HG02852 (cell line): ENCODE data around the gene OCIAD2.
"Not testable (repeated sequence)": the region's sequence is repeated elsewhere in the genome, so short reads cannot be mapped to it uniquely, and the experiment has no call there.

Experiments
- ATAC-seq: cut with Tn5 transposase; IDR thresholded peaks from one replicate; pipeline ENCODE4 v1.9.1; 2021; ENCODE audit warnings: mild to moderate bottlenecking, moderate library complexity; ENCODE audit not compliant: unreplicated experiment

OCIAD2 gene

DNA sequence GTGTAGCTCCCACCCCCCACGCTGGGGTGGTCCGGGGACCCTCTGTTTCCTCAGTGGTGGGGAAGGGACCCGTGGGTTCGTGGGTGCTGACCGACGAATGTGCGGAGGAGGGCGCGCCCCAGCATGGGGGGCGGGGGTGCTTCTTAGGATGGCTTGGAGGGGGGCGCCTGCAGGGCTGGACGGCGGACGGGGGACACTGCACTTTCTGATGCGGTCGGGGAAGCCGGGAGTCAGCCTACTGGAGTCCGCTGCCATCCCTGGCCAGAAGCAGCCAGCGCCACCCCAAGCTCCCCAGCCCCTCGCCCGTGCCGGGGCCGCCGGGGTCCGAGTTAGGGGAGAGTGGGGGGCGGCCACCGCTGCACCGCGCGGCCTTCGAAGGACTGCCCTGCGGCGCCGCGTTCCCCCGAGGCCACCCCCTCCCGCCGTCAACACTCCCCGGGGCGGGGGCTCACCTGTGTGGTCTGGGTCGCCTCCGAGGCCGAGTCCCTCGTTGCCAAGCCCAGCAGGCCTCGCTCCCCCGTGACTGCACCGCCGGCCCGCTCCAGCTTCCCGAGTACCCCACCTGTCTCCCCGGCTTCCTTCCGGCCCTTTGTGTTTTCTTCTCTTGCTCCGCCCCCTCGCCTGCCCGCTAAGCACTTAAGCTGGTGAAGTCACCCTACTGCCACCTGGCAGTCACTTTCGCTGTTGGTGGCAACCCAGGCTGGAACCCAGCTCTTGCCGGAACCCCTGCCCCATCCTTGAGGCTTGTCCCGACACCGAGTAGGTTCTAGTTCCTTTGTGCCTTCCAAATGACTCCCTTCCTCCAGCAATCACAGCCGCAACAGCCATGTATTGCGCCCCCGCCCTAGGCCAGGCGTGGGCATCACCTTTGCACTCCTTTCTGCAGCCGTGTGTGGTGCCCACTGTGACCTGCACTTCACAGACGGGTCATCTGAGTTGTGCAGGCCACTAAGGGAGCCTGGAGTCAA, at the start of gene OCIAD2:
Gene OCIAD2 (minus strand): TSS at position 569 of the 968 bp plus-strand sequence. CDS start 2,225 bp downstream, outside the sequence.
- peak; percentile 95 for ATAC-seq

GRCh38 chr4:48954314-48954713, 47.7 kb upstream of the OCIAD2 start:
- no peak for ATAC-seq

DNA sequence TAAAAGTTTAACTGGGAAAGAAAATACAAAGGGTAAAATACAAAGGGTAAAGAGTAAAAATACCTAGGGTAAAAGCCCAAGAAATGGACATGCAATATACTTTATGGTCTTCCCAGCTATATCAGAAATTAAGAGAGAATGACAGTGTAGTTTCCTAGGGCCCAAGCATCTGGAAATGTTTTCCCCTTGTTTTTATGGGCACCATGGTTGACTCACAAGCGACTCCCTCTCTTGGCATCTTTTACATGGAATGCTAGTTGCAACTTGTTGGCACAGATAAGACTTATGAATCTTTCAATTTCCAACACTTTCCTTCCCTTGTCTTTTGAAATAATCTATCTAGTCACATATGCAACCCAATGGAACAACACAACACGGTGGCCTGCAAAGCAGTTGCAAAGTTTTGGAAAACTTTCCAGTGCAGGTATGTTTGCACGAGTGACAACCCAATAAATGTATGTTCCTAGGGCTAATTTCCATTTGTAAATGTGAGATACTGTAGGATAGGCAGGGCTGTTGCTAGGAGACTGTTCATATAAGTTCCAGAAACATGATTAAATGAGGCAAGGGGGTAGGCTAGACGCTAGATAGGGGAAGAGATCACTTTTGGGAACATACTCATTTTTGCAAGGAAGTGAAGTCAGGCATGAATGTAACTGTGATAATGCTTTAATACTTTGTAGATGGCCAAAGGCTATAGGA, 43.1 kb upstream of the OCIAD2 start:
- no peak for ATAC-seq

DNA sequence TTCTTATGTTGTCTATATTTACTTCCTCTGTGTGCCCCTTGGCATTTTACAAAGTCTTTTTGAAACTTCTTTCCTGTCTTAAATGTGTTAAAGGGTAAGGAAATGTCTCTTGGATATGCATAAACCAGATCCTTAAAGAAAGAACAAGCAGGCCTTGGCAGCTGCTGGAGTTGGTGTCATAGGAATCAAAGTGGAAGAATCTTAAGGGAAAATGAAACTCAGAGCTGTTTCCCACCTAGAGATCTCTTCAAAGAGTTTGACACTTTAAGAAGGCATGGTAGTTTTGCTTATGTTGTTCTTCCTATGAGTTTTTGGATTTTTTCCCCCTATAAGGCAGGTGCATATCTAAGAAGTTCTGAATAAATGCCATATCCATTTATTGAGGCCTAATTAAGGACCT, 42.5 kb upstream of the OCIAD2 start:
- ATAC-seq = no peak

DNA sequence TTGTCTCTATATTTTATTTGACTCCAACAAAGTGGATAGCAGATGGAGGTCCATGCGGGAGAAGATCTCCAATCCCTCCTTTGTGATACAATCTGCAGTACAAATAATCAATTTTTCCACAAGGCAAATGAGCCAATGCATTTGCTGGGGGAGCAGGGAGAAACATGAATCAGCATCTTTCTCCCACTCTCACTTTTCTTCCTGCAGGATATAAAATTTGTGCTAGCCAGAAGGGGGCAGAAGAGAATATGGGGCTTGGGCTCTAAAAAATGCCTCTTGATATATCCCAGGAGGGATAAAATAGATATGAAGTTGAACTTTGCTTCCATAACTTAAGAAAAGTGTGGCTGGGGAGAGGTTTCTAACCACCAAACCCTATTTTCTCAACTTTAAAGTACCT, 41.2 kb upstream of the OCIAD2 start:
- no peak for ATAC-seq

DNA sequence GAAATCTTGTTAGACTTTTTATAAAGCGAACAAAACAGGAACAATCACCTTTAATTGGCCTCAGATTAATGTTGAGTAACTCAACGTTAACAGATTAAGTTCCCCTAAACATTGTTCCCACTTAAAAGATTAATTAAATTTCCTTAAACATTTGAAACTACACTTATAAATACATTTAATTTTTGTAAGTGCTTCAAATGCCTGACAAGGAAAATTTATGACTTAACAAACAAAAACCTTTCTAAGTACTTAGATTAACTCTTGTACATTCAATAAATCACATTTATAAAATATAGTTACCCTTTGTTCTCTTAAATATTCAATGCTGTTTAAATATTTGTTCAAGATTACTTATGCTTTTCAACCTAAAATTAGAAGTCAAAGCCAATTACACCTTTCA, 39.4 kb upstream of the OCIAD2 start:
- no peak for ATAC-seq

DNA sequence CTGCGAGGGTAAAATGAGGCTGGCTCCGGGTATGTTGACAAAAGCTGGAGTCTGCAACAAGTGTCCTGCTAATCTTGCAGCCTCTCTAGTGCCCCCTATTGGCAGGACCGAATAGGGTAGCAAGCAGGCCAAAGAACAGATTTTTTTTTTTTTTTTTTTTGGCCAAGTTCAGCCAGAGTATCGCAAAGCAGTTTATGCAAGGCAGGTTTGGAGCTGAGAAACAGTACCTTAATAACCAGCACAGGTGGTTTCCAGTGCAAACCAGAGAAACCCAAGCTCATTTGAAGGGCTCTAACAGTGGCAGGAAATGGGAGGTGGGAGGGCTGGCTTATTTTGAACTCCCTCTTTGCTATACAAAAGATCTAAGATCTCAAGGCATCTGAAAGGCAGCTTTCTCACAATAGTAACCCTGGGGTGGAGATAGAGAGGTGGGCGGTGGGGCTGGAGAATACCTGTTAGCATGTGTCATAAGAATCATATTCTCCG, 38.2 kb upstream of the OCIAD2 start:
- no peak for ATAC-seq

DNA sequence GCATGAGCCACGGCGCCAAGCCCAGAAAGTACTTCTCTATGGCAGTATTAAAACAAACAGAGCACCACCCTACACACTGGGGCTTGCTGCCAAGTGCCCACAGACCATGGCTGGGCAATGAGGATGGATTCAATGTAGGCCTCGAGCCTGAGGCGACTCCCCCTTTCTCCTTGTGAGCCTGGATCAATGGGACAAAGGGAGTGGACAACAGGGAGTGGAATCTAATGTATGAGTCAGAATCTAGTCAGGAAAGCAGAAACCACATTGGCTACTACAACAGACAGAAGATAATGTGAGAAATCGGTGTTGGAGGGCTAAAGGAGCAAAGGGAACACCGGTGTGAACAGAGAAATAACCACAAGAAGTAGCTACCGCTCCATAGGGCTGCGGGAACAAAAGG, 37.7 kb upstream of the OCIAD2 start:
- no peak for ATAC-seq

DNA sequence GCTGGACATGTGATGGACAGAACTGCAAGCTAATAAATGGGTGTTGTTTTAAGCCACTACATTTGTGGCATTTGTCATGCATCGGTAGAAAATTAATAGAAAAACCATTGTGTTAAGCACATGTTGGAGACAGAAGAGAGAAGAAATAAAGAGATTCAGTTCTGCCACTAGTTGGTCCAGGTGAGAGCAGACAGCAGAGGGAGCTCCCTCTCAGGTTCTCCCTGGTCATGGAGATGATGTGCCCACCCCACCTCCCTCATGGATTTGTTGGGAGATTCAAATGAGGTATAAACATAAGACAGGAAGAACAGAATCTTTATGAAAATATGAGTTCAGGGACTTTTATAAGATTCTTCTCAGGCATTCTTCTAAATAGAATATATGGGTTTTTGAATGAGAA, 36.8 kb upstream of the OCIAD2 start:
- no peak for ATAC-seq

- no peak for ATAC-seq
These were observed 33.2 kb upstream of the OCIAD2 start for GRCh38 chr4:48939785-48940184.

DNA sequence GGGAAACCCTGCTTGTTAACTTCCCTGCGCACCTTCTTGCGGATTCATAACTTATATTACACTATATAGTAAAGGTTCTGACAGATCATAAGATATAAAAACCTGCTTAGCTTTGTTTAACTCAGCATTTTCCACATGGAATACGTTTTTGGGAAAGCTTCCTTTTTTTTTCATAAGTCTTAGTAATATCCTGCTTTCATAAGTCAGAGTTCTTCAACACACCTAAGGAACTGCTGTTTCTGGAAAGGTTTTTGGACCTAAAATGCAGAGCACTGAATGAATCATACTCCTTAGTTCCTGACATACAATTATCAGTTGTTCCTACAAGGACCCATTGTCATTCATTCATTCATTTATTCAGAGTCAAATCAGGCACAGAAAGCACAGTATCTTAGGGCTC, 32.3 kb upstream of the OCIAD2 start:
- no peak for ATAC-seq

GRCh38 chr4:48937033-48937432, 30.5 kb upstream of the OCIAD2 start:
- ATAC-seq = no peak

- no peak for ATAC-seq
These were observed 24.9 kb upstream of the OCIAD2 start for GRCh38 chr4:48931459-48931858.

DNA sequence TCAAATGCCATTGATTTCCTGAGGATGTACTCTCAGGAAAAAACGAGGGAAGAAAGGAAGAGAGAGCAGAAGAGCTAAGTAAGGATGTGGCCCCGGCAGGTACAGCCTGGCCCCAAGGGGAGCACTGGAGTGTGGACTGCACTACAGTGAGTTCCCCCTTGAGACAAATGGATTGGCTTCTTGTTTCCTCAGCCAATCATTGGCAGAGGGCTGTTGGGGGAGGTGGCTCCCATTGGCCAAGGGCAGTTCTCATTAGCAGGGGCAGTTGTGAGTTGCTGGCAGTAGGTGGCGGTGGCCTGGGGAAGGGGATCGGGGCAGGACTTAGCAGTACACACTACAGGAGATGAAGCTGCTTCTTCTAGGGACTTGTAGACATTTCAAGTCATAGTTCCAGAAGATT, 24.1 kb upstream of the OCIAD2 start:
- ATAC-seq = no peak

GRCh38 chr4:48924416-48924815, 17.8 kb upstream of the OCIAD2 start:
- ATAC-seq = no peak

GRCh38 chr4:48923065-48923464, 16.5 kb upstream of the OCIAD2 start:
- ATAC-seq = not testable (repeated sequence)

DNA sequence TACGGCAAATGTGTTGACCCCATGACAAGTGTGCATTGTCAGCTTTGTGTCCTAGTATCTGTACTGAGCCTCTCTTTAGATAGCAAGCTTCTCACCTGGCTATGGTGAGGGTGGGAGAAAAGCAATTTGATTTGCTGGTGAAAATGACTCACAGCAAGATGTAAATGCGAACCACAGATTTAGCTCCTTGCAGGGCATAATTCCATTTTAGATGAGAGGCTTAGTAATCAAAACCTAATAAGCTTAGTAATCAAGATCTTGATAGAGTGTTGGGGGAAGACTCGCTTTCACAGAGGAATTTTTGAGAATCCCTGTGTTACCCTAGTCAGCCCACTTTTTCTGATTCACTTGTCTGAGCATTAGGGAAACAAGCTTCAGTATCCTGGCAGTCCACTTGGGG, 7.7 kb upstream of the OCIAD2 start:
- ATAC-seq = no peak

GRCh38 chr4:48913346-48913745, 6.8 kb upstream of the OCIAD2 start:
- no peak for ATAC-seq

DNA sequence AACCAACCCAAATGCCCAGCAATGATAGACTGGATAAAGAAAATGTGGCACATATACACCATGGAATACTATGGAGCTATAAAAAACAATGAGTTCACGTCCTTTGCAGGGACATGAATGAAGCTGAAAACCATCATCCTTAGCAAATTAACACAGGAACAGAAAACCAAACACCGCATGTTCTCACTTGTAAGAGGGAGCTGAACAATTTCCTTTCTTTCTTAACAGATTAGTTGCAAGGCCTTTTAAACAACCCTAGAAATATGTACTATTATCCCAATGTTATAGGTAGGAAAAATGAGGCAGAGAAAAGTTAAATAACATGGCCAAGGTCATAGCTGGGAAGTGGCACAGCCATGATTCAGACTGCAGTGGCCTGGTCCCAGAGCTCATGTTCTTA, 5.8 kb upstream of the OCIAD2 start:
- ATAC-seq = no peak

- ATAC-seq = no peak
These were observed 3.9 kb upstream of the OCIAD2 start for GRCh38 chr4:48910511-48910910.

DNA sequence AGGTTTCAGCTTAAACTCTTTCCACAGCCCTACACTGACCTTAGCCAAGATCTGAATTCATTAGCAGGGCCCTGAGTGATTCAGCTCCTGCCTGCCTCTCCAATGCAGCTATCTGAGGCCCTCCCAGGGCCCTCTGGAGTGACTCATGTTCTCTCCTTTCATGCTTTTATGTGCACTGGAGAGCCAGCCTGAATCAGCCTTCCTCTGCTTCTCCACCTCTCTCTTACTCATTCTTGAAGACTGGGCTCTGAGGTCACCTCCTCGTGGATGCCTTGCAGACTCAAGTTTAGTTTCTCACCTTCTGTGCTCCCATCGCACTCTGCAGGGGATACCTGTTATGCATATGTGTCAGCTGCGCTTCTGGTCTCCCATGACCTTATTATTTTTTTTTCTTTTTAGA, 3.1 kb upstream of the OCIAD2 start:
- ATAC-seq = no peak

DNA sequence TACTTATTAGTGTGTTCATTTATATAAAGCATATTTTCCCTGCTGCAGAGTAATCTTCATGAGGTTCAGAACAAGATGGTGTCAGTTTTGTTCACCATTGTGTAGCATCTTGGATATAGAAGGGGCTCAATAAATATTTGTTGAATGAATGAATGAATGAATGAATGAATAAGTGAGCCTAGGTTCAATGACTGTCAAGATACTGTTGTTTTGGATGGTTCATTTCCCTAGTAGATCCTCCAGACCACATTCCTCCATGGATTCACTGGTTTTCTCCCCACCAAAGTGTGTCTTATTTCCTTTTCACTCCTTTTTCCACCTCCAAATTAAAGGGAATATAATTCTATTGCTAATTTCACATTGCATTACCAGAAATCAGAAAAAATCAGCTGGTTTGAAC, 2.1 kb upstream of the OCIAD2 start:
- ATAC-seq = no peak
